GM12878 (cell line): ENCODE measurements around the gene PRAF2. TPM values are rescaled to one million over a fixed set of nuclear protein-coding genes. Genes with fewer than 3 reads are reported as not detected.

Experiments
- ATAC-seq: fragments of 200-7000 bp; cut with Tn5 transposase; 3 replicates; pipeline ENCODE4 v1.9.1; 2020; ENCODE audit warnings: mild to moderate bottlenecking, moderate library complexity
- BruUV-seq: library from RNA; stranded (reverse); fragments of 400-500 nt; replicated peaks from 2 replicates; lab custom pipeline; 2021; lab: Mats Ljungman, UMichigan
- CTCF ChIA-PET: fragments of 300-600 bp; sonication (Branson Sonifier 250); formaldehyde crosslinking; extraction: SDS; loops from one replicate; lab custom pipeline; 2021; ENCODE audit warnings: inconsistent platforms; lab: Yijun Ruan, JAX
- POLR2A ChIA-PET: fragments of 350-600 bp; formaldehyde crosslinking; extraction: SDS; loops from one replicate; lab custom pipeline; 2021; ENCODE audit warnings: inconsistent platforms; lab: Charles Lee
- RAD21 ChIA-PET: fragments of 300-600 bp; sonication (Branson Sonifier 250); formaldehyde crosslinking; loops from one replicate; lab custom pipeline; 2023; ENCODE audit warnings: antibody characterized with exemption; ENCODE audit not compliant: unreplicated experiment; lab: Charles Lee
- SMC1A ChIA-PET: fragments of 300-600 bp; sonication (Branson Sonifier 250); formaldehyde crosslinking; loops from one replicate; lab custom pipeline; 2023; ENCODE audit not compliant: unreplicated experiment, uncharacterized antibody; lab: Charles Lee
- DNase-seq: peaks from one replicate; pipeline ENCODE4 v3.0.0-alpha.2; 2011; ENCODE audit warnings: low read depth, low spot score
- FAIRE-seq: peaks from 3 replicates; lab custom pipeline; 2011; peaks lifted over from hg19 to GRCh38; lab: Jason Lieb, UNC
- H2AFZ ChIP-seq: 2 replicates; pipeline ENCODE4 v1.6.0; 2011; ENCODE audit warnings: low read depth, low read length, control low read depth; ENCODE audit not compliant: control insufficient read depth
- H3K27ac ChIP-seq: 2 replicates; pipeline ENCODE4 v1.5.1; 2011; ENCODE audit warnings: control low read depth; ENCODE audit not compliant: control insufficient read depth, insufficient read depth
- H3K27me3 ChIP-seq, 2 experiments: replicated peaks in 1 of 2; 2 replicates each; pipeline versions ENCODE4 v1.6.0 to v1.6.1; 2011; ENCODE audit warnings: low read length in 1 of 2; ENCODE audit not compliant: control insufficient read depth in 2 of 2, insufficient read depth in 2 of 2
- H3K36me3 ChIP-seq, 2 experiments: 2 replicates each; pipeline ENCODE4 v1.5.1; 2011; ENCODE audit warnings: low read length in 1 of 2; ENCODE audit not compliant: control insufficient read depth in 2 of 2, insufficient read depth in 2 of 2
- H3K4me1 ChIP-seq: 2 replicates; pipeline ENCODE4 v1.6.1; 2011; ENCODE audit warnings: mild to moderate bottlenecking, low read length, moderate library complexity, mixed read lengths; ENCODE audit not compliant: control insufficient read depth, insufficient read depth
- H3K4me2 ChIP-seq: 2 replicates; pipeline ENCODE4 v1.6.0; 2011; ENCODE audit warnings: control low read depth; ENCODE audit not compliant: control insufficient read depth, insufficient read depth
- H3K4me3 ChIP-seq: fragments of 200-600 bp; sonication (generic); 2 replicates; pipeline ENCODE4 v1.5.1; 2016
- H3K79me2 ChIP-seq: 2 replicates; pipeline ENCODE4 v1.6.0; 2011; ENCODE audit warnings: low read length; ENCODE audit not compliant: control insufficient read depth, insufficient read depth
- H3K9ac ChIP-seq: 2 replicates; pipeline ENCODE4 v1.8.0; 2011; ENCODE audit warnings: low read length, control low read depth, mixed read lengths; ENCODE audit not compliant: control insufficient read depth, insufficient read depth
- H3K9me3 ChIP-seq: replicated peaks from 3 replicates; pipeline ENCODE4 v1.5.1; 2011; ENCODE audit warnings: mild to moderate bottlenecking, low read length; ENCODE audit not compliant: control insufficient read depth, insufficient read depth
- H4K20me1 ChIP-seq: 2 replicates; pipeline ENCODE4 v1.6.0; 2011; ENCODE audit not compliant: control insufficient read depth, insufficient read depth
- BRCA1 ChIP-seq: IDR thresholded peaks from 2 replicates; pipeline ENCODE4 v1.6.1; 2011; ENCODE audit warnings: low read depth, low read length, improper control_type of control experiment
- ESRRA ChIP-seq: IDR thresholded peaks from 2 replicates; pipeline ENCODE4 v1.6.1; 2012; ENCODE audit warnings: mild to moderate bottlenecking, low read length, improper control_type of control experiment
- JUND ChIP-seq: IDR thresholded peaks from 2 replicates; pipeline ENCODE4 v1.6.1; 2012; ENCODE audit warnings: low read depth, mild to moderate bottlenecking, low read length, improper control_type of control experiment, moderate library complexity
- MYC ChIP-seq: IDR thresholded peaks from 2 replicates; pipeline ENCODE4 v1.6.1; 2011; ENCODE audit warnings: mild to moderate bottlenecking, low read length, moderate library complexity, inconsistent platforms; ENCODE audit not compliant: insufficient read depth, insufficient replicate concordance, insufficient read length, severe bottlenecking
- NFXL1 ChIP-seq: fragments of 450-650 bp; IDR thresholded peaks from 2 replicates; pipeline ENCODE4 v1.6.1; 2017; ENCODE audit warnings: antibody characterized with exemption, mild to moderate bottlenecking, borderline replicate concordance
- NR2C1 ChIP-seq: fragments of 450-650 bp; IDR thresholded peaks from 2 replicates; pipeline ENCODE4 v1.6.1; 2017; ENCODE audit warnings: antibody characterized with exemption, mild to moderate bottlenecking, moderate library complexity
- NRF1 ChIP-seq: conservative IDR thresholded peaks from 2 replicates; pipeline ENCODE4 v1.6.1; 2011; ENCODE audit warnings: mild to moderate bottlenecking, low read depth, low read length, improper control_type of control experiment
- RAD51 ChIP-seq: fragments of 450-650 bp; IDR thresholded peaks from 2 replicates; pipeline ENCODE4 v1.6.1; 2016; ENCODE audit warnings: moderate library complexity, mild to moderate bottlenecking, inconsistent platforms
- RB1 ChIP-seq: fragments of 450-650 bp; formaldehyde crosslinking; IDR thresholded peaks from 2 replicates; pipeline ENCODE4 v1.6.1; 2017; ENCODE audit warnings: mild to moderate bottlenecking, borderline replicate concordance
- SMAD1 ChIP-seq: fragments of 450-650 bp; IDR thresholded peaks from 2 replicates; pipeline ENCODE4 v1.6.1; 2018; ENCODE audit warnings: mild to moderate bottlenecking, low read depth; ENCODE audit not compliant: partially characterized antibody
- TCF12 ChIP-seq: IDR thresholded peaks from 2 replicates; pipeline ENCODE4 v1.6.1; 2011; ENCODE audit warnings: low read depth, mild to moderate bottlenecking, low read length
- TCF3 ChIP-seq: IDR thresholded peaks from 2 replicates; pipeline ENCODE4 v1.6.1; 2012; ENCODE audit warnings: low read depth, mild to moderate bottlenecking, low read length, borderline replicate concordance; ENCODE audit not compliant: insufficient read depth
- YBX1 ChIP-seq: fragments of 450-650 bp; IDR thresholded peaks from 2 replicates; pipeline ENCODE4 v1.6.1; 2016; ENCODE audit warnings: antibody characterized with exemption
- ZBED1 ChIP-seq: IDR thresholded peaks from 2 replicates; pipeline ENCODE4 v1.6.1; 2016; ENCODE audit warnings: borderline replicate concordance
- ZNF384 ChIP-seq: IDR thresholded peaks from 2 replicates; pipeline ENCODE4 v1.6.1; 2012; ENCODE audit warnings: low read depth, mild to moderate bottlenecking, low read length, improper control_type of control experiment, borderline replicate concordance
- WGBS: methylation state at CpG from one replicate; pipeline ENCODE4 v1.1.6; 2016; ENCODE audit warnings: low lambda C conversion rate; ENCODE audit not compliant: insufficient replicate concordance, insufficient coverage; ENCODE audit errors: missing lambda C conversion rate; 5-methylcytosine and 5-hydroxymethylcytosine counted together
- in situ Hi-C: fragments of 300-500 bp; cut with MboI; formaldehyde crosslinking; loops from 9 replicates; pipeline ENCODE4 v1.14.3; 2018; ENCODE audit warnings: mixed read lengths
- intact Hi-C: fragments of 100-400 bp; cut with micrococcal nuclease; formaldehyde crosslinking; loops from one replicate; pipeline ENCODE4 v1.14.2; 2022; ENCODE audit not compliant: unreplicated experiment
- polyA plus RNA-seq, 11 experiments: library from polyadenylated mRNA; depleted of rRNA in 4 of 11; unstranded in 6 of 11; stranded (reverse) in 5 of 11; fragments of >200 nt; fragmentation: Nextera tagmentation in 4 of 11; fragmentation: Illumina TruSeq in 1 of 11; extraction: Ambion mirVana in 4 of 11; extraction: Trizol in 1 of 11; gene quantifications; 1 replicate in 1 of 11; 2 replicates in 10 of 11; pipeline versions ENCODE4 v1.2.1 to v1.2.3, GENCODE V29; 2011 to 2016; ENCODE audit warnings: inconsistent platforms in 2 of 11, missing spikeins in 2 of 11, low read depth in 1 of 11
- total RNA-seq, 4 experiments: library from RNA; depleted of rRNA in 3 of 4; stranded (reverse); fragments of >200 nt in 3 of 4; fragmentation: Illumina TruSeq in 1 of 4; extraction: Trizol in 1 of 4; gene quantifications; 2 replicates each; pipeline versions ENCODE4 v1.2.1 to v1.2.3, GENCODE V29; 2013 to 2021
- TF ChIP-seq, protein P1 (sequence below): fragments of 450-650 bp; IDR thresholded peaks from 2 replicates; pipeline ENCODE4 v1.6.1; 2016; ENCODE audit warnings: mild to moderate bottlenecking
- TF ChIP-seq, protein P2 (sequence below): fragments of 450-650 bp; IDR thresholded peaks from 2 replicates; pipeline ENCODE4 v1.6.1; 2017; ENCODE audit warnings: mild to moderate bottlenecking
- TF ChIP-seq, protein P3 (sequence below): fragments of 450-650 bp; IDR thresholded peaks from 2 replicates; pipeline ENCODE4 v1.6.1; 2018; ENCODE audit warnings: mild to moderate bottlenecking, low read depth, moderate library complexity; ENCODE audit not compliant: partially characterized antibody
- TF ChIP-seq, protein P4 (sequence below): fragments of 450-650 bp; IDR thresholded peaks from 2 replicates; pipeline ENCODE4 v1.6.1; 2016; ENCODE audit warnings: mild to moderate bottlenecking

Gene PRAF2
- total and polyA plus RNA-seq, 10 of the 15 experiments (the other 5 are each of a cell fraction or from before 2014, with no cell fraction given), result 0.80 to 16.7 (median 7.0) TPM

DNA sequence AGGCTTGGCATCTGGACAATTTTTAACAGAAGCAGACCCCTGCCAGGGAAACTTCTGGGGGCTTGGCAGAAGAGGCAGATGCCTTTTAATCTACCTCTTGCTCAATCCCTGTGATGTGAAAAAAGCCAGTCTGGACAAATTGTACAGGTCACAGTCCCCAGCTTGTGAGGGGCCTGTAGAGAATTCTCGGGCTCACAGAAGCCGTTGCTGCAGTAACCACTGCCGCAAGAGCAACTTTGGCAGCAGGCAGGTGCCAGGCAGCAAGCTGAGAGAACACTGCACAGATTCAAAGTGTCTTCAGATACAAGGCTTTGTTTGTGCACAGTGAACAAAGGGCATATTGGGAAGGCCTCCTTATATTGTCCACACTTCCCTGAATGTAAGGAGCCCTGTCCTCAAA is 38.0 kb upstream of the PRAF2 start:
- ATAC-seq, result no peak

More for the DNA sequence above, 38.0 kb upstream of the PRAF2 start:
- Histone ChIP-seq H3K9me3 (no peaks in the 10 kb centered on the region), H3K27me3 (no peaks in the 10 kb centered on the region), H3K4me3 (no peak overlapping the region), H3K79me2 (no peaks in the 10 kb centered on the region), H3K4me2 (no peak overlapping the region), H4K20me1 (no peaks in the 10 kb centered on the region), H3K9ac (no peak overlapping the region), H3K36me3 (peaks cover 1 to 5% of the 10 kb centered on the region in 2 experiments; a peak in 3 of 4 replicates), H3K4me1 (no peaks in the 10 kb centered on the region), H3K27ac (no peak overlapping the region), H2AFZ (no peak overlapping the region)
- no peak for FAIRE-seq
- TF ChIP-seq RAD51 (no peak), NFXL1 (no peak), SMAD1 (no peak), TCF12 (no peak), MYC (no peak), ZNF384 (no peak), ZBED1 (no peak), TCF3 (no peak), YBX1 (no peak), NRF1 (no peak), RB1 (no peak), ESRRA (no peak), NR2C1 (no peak), BRCA1 (no peak), JUND (no peak)
- TF ChIP-seq, protein P1, sequence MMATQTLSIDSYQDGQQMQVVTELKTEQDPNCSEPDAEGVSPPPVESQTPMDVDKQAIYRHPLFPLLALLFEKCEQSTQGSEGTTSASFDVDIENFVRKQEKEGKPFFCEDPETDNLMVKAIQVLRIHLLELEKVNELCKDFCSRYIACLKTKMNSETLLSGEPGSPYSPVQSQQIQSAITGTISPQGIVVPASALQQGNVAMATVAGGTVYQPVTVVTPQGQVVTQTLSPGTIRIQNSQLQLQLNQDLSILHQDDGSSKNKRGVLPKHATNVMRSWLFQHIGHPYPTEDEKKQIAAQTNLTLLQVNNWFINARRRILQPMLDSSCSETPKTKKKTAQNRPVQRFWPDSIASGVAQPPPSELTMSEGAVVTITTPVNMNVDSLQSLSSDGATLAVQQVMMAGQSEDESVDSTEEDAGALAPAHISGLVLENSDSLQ, result no peak
- TF ChIP-seq, protein P2, sequence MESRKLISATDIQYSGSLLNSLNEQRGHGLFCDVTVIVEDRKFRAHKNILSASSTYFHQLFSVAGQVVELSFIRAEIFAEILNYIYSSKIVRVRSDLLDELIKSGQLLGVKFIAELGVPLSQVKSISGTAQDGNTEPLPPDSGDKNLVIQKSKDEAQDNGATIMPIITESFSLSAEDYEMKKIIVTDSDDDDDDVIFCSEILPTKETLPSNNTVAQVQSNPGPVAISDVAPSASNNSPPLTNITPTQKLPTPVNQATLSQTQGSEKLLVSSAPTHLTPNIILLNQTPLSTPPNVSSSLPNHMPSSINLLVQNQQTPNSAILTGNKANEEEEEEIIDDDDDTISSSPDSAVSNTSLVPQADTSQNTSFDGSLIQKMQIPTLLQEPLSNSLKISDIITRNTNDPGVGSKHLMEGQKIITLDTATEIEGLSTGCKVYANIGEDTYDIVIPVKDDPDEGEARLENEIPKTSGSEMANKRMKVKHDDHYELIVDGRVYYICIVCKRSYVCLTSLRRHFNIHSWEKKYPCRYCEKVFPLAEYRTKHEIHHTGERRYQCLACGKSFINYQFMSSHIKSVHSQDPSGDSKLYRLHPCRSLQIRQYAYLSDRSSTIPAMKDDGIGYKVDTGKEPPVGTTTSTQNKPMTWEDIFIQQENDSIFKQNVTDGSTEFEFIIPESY, result no peak
- TF ChIP-seq, protein P3, sequence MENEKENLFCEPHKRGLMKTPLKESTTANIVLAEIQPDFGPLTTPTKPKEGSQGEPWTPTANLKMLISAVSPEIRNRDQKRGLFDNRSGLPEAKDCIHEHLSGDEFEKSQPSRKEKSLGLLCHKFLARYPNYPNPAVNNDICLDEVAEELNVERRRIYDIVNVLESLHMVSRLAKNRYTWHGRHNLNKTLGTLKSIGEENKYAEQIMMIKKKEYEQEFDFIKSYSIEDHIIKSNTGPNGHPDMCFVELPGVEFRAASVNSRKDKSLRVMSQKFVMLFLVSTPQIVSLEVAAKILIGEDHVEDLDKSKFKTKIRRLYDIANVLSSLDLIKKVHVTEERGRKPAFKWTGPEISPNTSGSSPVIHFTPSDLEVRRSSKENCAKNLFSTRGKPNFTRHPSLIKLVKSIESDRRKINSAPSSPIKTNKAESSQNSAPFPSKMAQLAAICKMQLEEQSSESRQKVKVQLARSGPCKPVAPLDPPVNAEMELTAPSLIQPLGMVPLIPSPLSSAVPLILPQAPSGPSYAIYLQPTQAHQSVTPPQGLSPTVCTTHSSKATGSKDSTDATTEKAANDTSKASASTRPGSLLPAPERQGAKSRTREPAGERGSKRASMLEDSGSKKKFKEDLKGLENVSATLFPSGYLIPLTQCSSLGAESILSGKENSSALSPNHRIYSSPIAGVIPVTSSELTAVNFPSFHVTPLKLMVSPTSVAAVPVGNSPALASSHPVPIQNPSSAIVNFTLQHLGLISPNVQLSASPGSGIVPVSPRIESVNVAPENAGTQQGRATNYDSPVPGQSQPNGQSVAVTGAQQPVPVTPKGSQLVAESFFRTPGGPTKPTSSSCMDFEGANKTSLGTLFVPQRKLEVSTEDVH, result no peak
- TF ChIP-seq, protein P4, sequence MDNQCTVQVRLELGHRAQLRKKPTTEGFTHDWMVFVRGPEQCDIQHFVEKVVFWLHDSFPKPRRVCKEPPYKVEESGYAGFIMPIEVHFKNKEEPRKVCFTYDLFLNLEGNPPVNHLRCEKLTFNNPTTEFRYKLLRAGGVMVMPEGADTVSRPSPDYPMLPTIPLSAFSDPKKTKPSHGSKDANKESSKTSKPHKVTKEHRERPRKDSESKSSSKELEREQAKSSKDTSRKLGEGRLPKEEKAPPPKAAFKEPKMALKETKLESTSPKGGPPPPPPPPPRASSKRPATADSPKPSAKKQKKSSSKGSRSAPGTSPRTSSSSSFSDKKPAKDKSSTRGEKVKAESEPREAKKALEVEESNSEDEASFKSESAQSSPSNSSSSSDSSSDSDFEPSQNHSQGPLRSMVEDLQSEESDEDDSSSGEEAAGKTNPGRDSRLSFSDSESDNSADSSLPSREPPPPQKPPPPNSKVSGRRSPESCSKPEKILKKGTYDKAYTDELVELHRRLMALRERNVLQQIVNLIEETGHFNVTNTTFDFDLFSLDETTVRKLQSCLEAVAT, result no peak
- CTCF ChIA-PET, result no interaction called here
- 64% methylated on average over 3 of the region's 3 CpGs for WGBS
- intact Hi-C loops (no loop called here), in situ Hi-C loops (no loop called here)
- RAD21 ChIA-PET, result no interaction called here
- POLR2A ChIA-PET, result interaction anchor here (0.6 kb wide), 1 partner anchor 1616 kb away, joined by 3 read pairs; no protein-coding TSS in a partner anchor
- DNase-seq, result no peak
- SMC1A ChIA-PET, result no interaction called here
- BruUV-seq, result no TSS peak
